ENCODE results near the gene L3MBTL4. TPM values are rescaled to one million over a fixed set of nuclear protein-coding genes. Genes with fewer than 3 reads are reported as not detected.

L3MBTL4 gene
- total RNA-seq, 3 donors from 2014 or later, result 4.9 to 13.9 (median 5.4) TPM

DNA sequence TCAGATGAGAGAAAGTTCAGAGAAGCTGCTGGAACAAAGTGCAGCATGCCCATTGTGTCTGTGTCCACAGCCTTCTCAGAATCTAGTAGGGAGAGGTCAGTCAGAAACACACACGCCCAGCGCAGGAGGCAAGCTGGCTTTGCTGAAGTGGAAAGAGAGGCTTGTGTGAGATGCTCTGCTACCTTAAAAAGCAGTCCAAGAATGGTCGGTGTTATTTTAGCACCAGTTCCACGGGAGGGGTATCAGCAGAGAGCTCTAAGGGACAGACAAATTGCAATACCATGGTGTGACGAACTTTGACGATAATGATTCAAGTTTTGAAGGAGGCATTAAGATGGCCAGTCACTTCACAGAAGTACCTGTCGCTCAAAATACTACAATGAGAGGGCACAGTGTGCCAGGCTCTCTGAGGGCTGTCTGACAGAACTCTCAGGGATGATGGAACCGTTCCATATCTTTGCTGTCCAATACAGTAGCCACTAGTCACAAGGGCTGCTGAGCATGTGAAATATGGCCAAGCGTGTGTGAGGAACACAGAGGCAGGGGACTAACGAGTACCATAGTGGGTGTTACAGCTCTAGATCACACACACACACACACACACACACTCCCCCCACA, 281.9 kb downstream of the L3MBTL4 start:
- no peaks in the 10 kb centered on the region for H3K36me3 ChIP-seq (ENCODE audit: low read depth)
- ATAC-seq (no peak), DNase-seq (no peak)
- TF ChIP-seq, protein P1, sequence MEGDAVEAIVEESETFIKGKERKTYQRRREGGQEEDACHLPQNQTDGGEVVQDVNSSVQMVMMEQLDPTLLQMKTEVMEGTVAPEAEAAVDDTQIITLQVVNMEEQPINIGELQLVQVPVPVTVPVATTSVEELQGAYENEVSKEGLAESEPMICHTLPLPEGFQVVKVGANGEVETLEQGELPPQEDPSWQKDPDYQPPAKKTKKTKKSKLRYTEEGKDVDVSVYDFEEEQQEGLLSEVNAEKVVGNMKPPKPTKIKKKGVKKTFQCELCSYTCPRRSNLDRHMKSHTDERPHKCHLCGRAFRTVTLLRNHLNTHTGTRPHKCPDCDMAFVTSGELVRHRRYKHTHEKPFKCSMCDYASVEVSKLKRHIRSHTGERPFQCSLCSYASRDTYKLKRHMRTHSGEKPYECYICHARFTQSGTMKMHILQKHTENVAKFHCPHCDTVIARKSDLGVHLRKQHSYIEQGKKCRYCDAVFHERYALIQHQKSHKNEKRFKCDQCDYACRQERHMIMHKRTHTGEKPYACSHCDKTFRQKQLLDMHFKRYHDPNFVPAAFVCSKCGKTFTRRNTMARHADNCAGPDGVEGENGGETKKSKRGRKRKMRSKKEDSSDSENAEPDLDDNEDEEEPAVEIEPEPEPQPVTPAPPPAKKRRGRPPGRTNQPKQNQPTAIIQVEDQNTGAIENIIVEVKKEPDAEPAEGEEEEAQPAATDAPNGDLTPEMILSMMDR (IDR thresholded peaks at IDR 0.05), result no peak
- H3K4me3 ChIP-seq, result no peak overlapping the region
- no peaks in the 10 kb centered on the region for H3K4me1 ChIP-seq (ENCODE audit: low read depth)
- H3K9me3 ChIP-seq, result peaks cover 3% of the 10 kb centered on the region
- intact Hi-C loops (cut with DNase I, micrococcal nuclease), result no loop called here

DNA sequence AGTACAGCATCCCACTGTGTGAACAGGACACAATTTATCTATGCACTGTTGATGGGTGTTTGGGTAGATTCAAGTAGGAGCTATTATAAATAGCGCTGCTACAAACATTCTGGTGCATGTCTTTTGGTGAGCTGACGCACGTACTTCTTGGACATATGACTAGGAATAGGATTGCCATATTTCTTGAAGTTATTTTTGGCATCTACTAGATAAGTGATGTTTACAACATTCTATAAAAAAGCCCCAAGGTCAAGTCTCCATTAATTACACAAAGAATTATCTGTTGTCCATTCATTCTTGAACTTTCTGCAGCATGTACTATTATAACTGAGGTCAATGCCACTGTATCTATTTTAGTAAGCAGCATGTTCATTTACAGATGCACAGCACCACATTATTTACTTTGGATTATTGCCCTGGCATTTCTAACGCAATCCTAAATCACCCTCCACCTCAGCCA, 293.9 kb downstream of the L3MBTL4 start:
- Histone ChIP-seq H3K36me3 (ENCODE audit: low read depth) (no peaks in the 10 kb centered on the region), H3K4me3 (no peak overlapping the region), H3K9me3 (no peaks in the 10 kb centered on the region), H3K4me1 (ENCODE audit: low read depth) (no peaks in the 10 kb centered on the region)
- intact Hi-C loops (cut with DNase I, micrococcal nuclease), result no loop called here
- no peak for DNase-seq
- TF ChIP-seq, protein P1 (IDR thresholded peaks at IDR 0.05), result no peak
- no peak for ATAC-seq

DNA sequence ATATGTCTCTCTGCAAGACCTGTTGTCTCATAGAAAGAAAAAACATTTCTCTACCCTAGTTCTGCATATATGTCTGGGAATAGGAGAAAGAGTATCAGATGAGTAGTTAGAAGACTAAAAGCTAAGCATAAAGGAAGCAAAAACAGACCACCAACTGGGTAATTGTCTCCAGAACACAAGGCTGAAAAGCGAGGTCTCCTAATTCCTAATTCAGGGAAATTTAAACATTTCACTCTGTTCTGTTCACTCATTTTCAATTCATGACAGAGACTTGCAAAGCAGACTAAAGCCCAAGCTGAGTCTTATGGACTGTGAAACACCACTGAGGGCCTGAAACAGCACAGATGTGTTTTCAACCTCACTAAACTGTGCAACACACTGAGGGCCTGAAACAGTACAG, 294.9 kb downstream of the L3MBTL4 start:
- no peak for DNase-seq
- intact Hi-C loops (cut with DNase I, micrococcal nuclease), result no loop called here
- no peak for ATAC-seq
- TF ChIP-seq, protein P1 (IDR thresholded peaks at IDR 0.05), result no peak
- no peaks in the 10 kb centered on the region for H3K36me3 ChIP-seq (ENCODE audit: low read depth)
- no peaks in the 10 kb centered on the region for H3K4me1 ChIP-seq (ENCODE audit: low read depth)
- H3K4me3 ChIP-seq, result no peak overlapping the region
- H3K9me3 ChIP-seq, result no peaks in the 10 kb centered on the region

DNA sequence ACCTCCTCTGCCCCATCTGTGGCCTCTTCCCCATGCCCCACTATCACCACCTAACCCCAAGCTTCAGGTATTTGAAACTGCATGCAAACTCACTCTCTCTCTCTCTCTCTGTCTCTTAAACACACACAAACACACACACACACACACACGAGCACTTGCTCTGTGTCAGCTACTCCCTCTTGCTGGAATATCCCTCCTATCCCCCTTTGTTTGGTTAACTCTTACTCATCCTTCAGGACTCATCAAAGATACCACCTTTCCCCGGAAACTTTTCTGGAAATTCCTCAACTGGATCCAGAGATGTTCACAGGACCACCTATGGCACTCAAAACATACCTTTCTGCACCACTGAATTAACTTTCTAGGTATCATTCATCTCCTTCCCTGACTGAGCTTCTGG, 296.6 kb downstream of the L3MBTL4 start:
- Histone ChIP-seq H3K4me1 (ENCODE audit: low read depth) (no peaks in the 10 kb centered on the region), H3K4me3 (no peak overlapping the region), H3K36me3 (ENCODE audit: low read depth) (no peaks in the 10 kb centered on the region), H3K9me3 (no peaks in the 10 kb centered on the region)
- TF ChIP-seq, protein P1 (IDR thresholded peaks at IDR 0.05), result no peak
- DNase-seq (no peak), ATAC-seq (no peak)
- intact Hi-C loops (cut with DNase I, micrococcal nuclease), result no loop called here

DNA sequence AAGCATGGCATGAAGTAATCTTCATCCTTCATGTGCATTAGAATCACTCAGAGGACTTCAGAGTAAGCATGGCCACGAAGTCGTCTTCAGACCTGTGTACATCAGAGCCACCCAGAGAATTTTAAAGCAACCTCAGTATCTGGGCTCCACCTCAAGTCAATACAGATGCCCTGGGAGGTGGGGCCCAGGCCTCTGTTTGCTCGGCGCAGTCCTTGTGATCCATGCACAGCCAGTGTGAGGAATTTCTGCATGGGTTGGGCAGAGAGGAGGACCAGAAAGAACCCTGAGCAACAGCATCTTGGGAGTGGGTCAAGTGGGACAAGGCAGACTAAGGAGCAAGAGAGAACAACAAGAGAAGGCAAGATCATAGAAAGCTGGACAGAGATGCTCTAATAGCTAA, 299.0 kb downstream of the L3MBTL4 start:
- intact Hi-C loops (cut with DNase I, micrococcal nuclease), result no loop called here
- DNase-seq (no peak), ATAC-seq (no peak)
- TF ChIP-seq, protein P1 (IDR thresholded peaks at IDR 0.05), result no peak
- Histone ChIP-seq H3K36me3 (ENCODE audit: low read depth) (no peaks in the 10 kb centered on the region), H3K9me3 (no peaks in the 10 kb centered on the region), H3K4me3 (no peak overlapping the region), H3K4me1 (ENCODE audit: low read depth) (no peaks in the 10 kb centered on the region)

DNA sequence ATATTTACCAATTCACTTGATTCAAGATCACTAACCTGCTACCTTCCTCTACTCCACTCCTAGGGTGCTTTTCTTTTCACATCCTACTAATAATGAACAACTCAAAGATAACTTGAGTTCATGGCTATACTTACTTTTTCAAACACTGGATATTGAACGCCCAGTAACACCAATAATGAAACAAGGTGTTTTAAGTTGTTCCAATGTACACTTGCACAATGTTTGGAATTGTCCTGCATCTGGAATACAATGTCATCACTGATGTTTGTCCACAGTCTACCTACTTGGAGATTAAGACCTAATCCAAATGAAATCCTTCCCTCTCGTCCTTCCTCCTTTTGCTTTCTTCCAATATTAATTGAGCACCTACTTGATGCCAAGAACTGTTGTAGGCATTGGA, 301.1 kb downstream of the L3MBTL4 start:
- no peaks in the 10 kb centered on the region for H3K9me3 ChIP-seq
- TF ChIP-seq, protein P1 (IDR thresholded peaks at IDR 0.05), result no peak
- ATAC-seq, result no peak
- H3K36me3 ChIP-seq (ENCODE audit: low read depth), result no peaks in the 10 kb centered on the region
- no peaks in the 10 kb centered on the region for H3K4me1 ChIP-seq (ENCODE audit: low read depth)
- no peak for DNase-seq
- intact Hi-C loops (cut with DNase I, micrococcal nuclease), result no loop called here
- no peak overlapping the region for H3K4me3 ChIP-seq

Data from mucosa of descending colon (tissue), 3 donors.